Motor neuron (in vitro differentiated cells): ENCODE measurements around the gene NLGN4X. TPM values are rescaled to one million over a fixed set of nuclear protein-coding genes. Genes with fewer than 3 reads are reported as not detected.

ENCODE experiments used
- ATAC-seq, 8 experiments: fragments of 200-7000 bp; cut with Tn5 transposase; replicated peaks in 6 of 8; 2 replicates each; pipeline ENCODE4 v1.8.0; 2021; ENCODE audit warnings: mild to moderate bottlenecking in 8 of 8, moderate library complexity in 8 of 8
- H3K27ac ChIP-seq, 2 donors: fragments of 250-450 bp; sonication (Bioruptor Pico); 2 replicates each; pipeline ENCODE4 v1.9.0; 2021; ENCODE audit warnings: antibody characterized with exemption in 2 of 2, mild to moderate bottlenecking in 2 of 2, moderate library complexity in 1 of 2
- H3K4me1 ChIP-seq, 2 donors: fragments of 250-450 bp; sonication (Bioruptor Pico); replicated peaks in 1 of 2; 2 replicates each; pipeline ENCODE4 v1.6.1; 2021; ENCODE audit warnings: antibody characterized with exemption in 2 of 2, mild to moderate bottlenecking in 2 of 2, moderate library complexity in 1 of 2
- H3K4me3 ChIP-seq, 5 donors: fragments of 250-450 bp; sonication (Bioruptor Pico); 2 replicates each; pipeline ENCODE4 v1.9.0; 2021; ENCODE audit warnings: antibody characterized with exemption in 5 of 5, mild to moderate bottlenecking in 5 of 5, moderate library complexity in 4 of 5
- WGBS, 10 experiments: fragments of 450-650 bp; shearing (Covaris generic); methylation state at CpG; one replicate each; pipeline ENCODE4 v1.0.0; 2022; 5-methylcytosine and 5-hydroxymethylcytosine counted together
- in situ Hi-C, 9 experiments: fragments of 400-800 bp; cut with MboI; loops; one replicate each; pipeline ENCODE4 v1.15.0; 2021; ENCODE audit warnings: low sequenced_read_pairs in 9 of 9, low pct_unique_long_range_greater_than_20kb in 2 of 9; ENCODE audit not compliant: unreplicated experiment in 9 of 9
- total RNA-seq, 8 experiments: library from RNA; unstranded; fragments of 300-600 nt; gene quantifications; 2 replicates each; pipeline versions ENCODE4 v1.2.3 to v1.2.4, GENCODE V29; 2022

NLGN4X gene
- total RNA-seq, 8 experiments from 2014 or later, result 0.15 to 49.2 (median 20.0) TPM

DNA sequence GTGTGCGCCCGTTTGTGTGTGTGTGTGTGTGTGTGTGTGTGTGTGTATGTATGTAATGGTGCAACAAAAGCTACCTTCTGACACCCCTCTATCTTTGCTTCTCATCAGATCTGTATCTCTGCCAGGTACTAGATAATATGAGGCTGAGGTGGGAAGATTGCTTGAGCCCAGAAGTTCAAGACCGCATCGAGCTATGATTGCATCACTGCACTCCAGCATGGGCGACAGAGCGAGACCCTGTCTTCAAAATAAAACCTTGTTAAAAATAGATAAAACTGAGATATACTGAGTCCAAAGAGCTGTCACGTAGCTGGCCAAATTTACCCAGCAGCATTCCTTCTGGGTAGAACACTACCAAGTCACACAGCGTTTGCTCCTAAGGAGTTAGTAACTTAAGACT, 18.4 kb downstream of the NLGN4X start:
- in situ Hi-C loops, result no loop called here
- H3K27ac ChIP-seq, result no peak overlapping the region
- ATAC-seq, result no peak
- WGBS, 10 experiments, result 40 to 100% (median 93%) methylated on average over 1 to 6 of the region's 8 CpGs; no CpG with 5 or more reads in 2 of the 10 experiments
- H3K4me1 ChIP-seq, result no peaks in the 10 kb centered on the region
- H3K4me3 ChIP-seq, result no peak overlapping the region

DNA sequence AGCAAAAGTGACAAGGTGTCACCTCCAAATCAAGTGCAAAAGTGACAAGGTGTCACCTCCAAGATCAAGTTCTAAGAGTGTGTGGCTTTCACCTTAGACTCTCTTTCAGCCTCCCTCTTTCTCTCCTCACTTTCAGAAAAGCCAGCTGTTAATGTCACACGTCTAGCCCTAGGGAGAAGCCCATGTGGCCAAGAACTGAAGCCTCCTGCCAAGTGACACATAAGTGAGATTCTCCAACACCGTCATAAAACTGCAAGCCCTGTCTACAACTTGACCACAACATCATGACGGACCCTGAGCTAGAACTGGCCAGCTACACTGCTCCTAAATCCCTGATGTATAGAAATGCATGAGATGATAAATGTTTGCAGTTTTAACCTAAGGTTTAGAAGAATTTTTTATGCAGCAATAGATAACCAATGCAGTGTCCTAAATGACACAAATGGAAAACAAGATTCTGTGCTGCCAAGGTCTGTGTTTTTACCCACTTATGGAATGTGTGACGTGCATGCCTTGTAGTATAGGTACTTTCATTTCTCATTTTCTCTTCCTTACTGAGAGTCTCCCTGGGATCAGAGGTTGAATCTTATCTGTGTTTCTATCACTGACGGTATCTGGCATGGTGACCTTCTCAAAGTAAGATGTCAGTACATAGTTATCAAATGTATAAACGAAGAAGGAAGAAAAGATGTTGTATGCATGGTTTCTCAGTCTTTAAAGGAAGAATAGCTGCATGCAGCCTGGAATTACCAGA, 25.0 kb downstream of the NLGN4X start:
- no peak for ATAC-seq
- no peak overlapping the region for H3K4me3 ChIP-seq
- in situ Hi-C loops, result no loop called here
- 0 to 100% (median 49%) methylated on average over 1 to 5 of the region's 6 CpGs; no CpG with 5 or more reads in 4 of the 10 experiments for WGBS, 10 experiments
- no peaks in the 10 kb centered on the region for H3K4me1 ChIP-seq
- no peak overlapping the region for H3K27ac ChIP-seq

DNA sequence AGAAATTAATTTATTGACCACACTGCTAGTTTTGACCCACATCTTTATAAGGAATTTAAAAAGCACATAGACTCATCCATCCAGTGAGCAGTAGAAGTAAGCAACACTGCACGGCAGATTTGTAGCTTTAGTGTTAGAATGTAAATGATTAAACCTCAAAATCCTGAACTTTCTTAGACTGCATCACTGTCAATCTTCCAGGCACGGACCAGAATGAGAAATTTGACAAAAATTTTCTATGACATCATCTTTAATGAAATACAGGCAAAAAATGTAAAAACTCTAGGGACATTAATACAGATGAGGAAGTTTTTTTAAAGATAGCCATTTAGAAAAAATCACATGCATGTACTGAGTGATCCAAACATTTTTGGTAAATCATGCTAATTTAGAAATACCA, 29.2 kb downstream of the NLGN4X start:
- in situ Hi-C loops, result no loop called here
- no peak overlapping the region for H3K27ac ChIP-seq
- no peak overlapping the region for H3K4me3 ChIP-seq
- H3K4me1 ChIP-seq, result no peaks in the 10 kb centered on the region
- 0 to 90% (median 70%) methylated on average over 1 to 2 of the region's 2 CpGs; no CpG with 5 or more reads in 4 of the 10 experiments for WGBS, 10 experiments
- ATAC-seq, result no peak

DNA sequence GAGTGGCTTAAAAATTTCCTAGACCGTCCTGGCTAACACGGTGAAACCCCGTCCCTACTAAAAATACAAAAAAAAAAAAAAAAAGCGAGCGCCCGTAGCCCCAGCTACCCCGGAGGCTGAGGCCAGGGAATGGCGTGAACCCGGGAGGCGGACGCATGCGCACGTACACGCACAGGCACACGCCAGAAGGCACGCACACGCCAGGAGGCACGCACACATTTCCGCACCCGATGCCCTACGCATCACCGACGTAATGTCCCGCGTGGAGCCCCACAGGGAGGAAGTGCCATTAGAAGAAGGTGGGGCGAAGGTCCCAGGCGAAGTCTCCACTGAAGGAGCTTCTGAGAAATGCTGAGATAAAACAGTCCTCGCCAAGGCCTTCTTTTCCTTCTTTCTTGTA, 41.4 kb downstream of the NLGN4X start:
- 0 to 98% methylated on average over 2 to 12 of the region's 28 CpGs; no CpG with 5 or more reads in 8 of the 10 experiments for WGBS, 10 experiments
- no peak for ATAC-seq
- H3K27ac ChIP-seq, result no peak overlapping the region
- in situ Hi-C loops, result no loop called here
- H3K4me3 ChIP-seq, result no peak overlapping the region
- no peaks in the 10 kb centered on the region for H3K4me1 ChIP-seq

DNA sequence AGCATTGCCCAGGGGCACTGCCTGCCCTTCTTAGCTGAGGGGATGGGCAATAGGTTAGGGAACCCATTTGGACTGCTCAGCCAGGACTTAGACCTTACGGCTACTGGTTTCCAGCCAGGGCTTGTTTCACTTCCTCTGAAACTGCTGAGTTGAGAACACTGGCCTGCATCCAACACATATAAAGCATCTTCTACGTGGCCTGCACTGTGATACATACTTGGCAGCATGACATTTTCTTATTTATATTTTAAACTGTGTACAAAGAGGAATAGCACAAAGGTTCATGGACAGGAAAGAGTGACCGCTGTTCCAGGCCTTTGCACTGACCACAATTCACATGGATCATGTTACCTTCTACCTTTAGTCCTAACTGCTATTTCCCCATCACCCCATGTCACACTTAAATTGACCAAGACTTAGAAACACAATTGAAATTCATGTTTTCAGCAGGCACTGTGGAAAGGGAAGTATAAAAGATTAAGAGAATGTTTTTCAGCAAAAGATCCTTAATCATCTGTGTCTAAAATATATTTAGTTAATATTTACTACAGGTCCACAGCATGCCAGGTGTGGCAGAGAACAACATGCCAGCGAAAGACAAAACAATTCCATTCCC, 43.7 kb downstream of the NLGN4X start:
- H3K27ac ChIP-seq, result no peak overlapping the region
- no peaks in the 10 kb centered on the region for H3K4me1 ChIP-seq
- no peak overlapping the region for H3K4me3 ChIP-seq
- WGBS, 10 experiments, result 0 to 80% (median 49%) methylated on average over 1 to 2 of the region's 4 CpGs; no CpG with 5 or more reads in 4 of the 10 experiments
- ATAC-seq, result no peak
- in situ Hi-C loops, result no loop called here

DNA sequence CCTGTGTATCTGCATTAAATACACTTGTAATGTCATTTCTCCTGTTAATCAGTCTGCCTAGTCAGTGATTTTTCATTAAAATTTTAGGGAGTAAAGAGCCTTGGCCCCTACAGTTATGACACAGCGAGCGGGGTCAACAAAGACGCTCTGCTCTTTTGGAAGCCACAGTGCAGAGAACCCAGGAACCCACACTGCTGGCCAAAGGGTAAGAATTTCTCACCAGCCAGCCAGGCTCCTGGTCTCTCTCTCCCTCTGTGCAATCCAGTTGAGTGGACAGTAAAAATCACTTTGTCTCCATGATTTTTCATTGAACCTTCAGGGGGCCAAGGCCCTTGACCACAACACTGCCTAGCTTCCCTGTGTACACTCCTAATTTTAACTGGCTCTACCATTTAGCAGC, 52.8 kb downstream of the NLGN4X start:
- no peak overlapping the region for H3K27ac ChIP-seq

DNA sequence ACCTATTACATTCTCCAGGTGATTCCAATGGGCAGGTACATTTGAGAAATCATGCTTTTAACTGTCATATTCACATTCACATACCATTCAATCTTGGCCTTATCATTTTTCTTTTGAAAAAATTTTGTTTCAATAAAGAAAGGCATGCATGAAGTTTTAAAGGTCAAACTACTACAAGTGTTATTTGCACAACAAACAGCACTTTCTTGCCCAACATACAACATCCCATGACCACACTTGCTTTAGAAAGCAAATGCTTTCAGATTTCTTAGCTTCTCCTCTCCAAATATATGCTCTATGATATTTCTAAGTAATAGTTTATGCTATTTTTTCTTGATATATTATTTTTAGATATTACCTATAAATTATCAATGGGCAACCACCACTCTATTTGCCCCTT, 58.2 kb downstream of the NLGN4X start:
- H3K4me3 ChIP-seq, result no peak overlapping the region
- no peak overlapping the region for H3K27ac ChIP-seq
- no peaks in the 10 kb centered on the region for H3K4me1 ChIP-seq
- ATAC-seq, result no peak
- in situ Hi-C loops, result no loop called here

More for the DNA sequence above, 52.8 kb downstream of the NLGN4X start:
- Histone ChIP-seq H3K4me3 (no peak overlapping the region), H3K4me1 (no peaks in the 10 kb centered on the region)
- in situ Hi-C loops, result no loop called here
- 67 to 100% methylated on average over 2 to 3 of the region's 3 CpGs; no CpG with 5 or more reads in 8 of the 10 experiments for WGBS, 10 experiments
- ATAC-seq, result no peak

DNA sequence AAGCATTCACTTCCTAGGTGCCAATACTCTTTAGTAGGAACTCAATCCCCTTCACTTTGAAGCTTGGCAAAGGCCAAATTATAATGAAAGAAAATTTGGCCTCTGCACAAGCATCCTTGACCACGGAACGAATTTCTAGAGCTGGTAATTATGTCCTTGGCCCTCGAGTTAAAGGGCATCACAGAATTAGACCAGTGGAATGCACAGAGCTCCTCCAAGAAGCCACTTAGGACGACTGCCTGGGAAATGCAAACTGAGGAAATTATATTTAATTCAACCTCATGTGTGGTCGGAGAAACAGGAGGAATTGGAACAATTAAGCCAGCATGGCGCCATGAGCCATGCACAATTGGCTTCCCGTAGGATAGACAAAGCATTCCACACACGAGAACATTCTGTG, 59.3 kb downstream of the NLGN4X start:
- 60 to 100% (median 89%) methylated on average over 1 to 8 of the region's 8 CpGs; no CpG with 5 or more reads in 5 of the 10 experiments for WGBS, 10 experiments
- Histone ChIP-seq H3K27ac (no peak overlapping the region), H3K4me1 (no peaks in the 10 kb centered on the region), H3K4me3 (no peak overlapping the region)
- in situ Hi-C loops, result no loop called here
- ATAC-seq, result no peak

DNA sequence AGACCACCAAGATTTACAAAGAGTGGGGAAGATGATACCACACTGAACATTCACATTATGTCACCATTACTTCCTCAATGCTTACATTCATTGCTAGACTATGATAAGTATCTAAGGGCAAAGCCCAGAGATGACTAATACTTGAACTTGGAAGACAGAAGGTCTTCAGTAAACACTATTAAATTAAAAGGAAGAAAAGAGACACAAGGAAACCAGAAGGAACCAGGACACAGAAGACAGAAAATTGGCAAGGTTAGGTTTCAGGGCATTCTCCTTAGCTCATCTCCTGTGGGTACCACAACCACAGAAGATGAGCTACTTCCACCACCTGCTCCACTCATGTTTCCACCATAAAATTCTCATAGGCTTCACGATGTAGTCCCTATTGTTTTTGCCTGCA, 64.9 kb downstream of the NLGN4X start:
- WGBS, 10 experiments, result 88% methylated on average over 1 of the region's 1 CpG; no CpG with 5 or more reads in 9 of the 10 experiments
- H3K4me1 ChIP-seq, result no peaks in the 10 kb centered on the region
- H3K27ac ChIP-seq, result no peak overlapping the region
- in situ Hi-C loops, result no loop called here
- no peak overlapping the region for H3K4me3 ChIP-seq
- no peak for ATAC-seq

DNA sequence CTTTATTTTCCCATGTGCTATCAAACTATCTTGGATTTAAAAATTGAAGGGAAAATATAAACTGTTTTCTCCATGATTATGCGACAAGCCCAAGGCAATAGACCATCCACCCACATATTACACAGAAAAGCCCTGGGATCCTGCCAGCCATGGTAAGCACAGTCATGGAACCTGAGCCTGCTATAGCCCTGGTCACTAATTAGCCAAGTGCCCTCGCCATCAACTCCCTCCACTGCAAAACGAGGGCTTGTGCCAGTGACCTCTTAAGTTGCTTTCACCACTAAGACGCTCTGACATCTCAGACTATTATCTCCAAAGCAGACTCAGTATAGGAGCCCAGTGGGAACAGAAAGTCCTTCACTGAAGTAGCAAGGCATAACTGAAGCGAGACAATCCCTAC, 69.2 kb downstream of the NLGN4X start:
- Histone ChIP-seq H3K27ac (peak overlapping the region in 1 of 2 donors; percentile 44), H3K4me1 (no peaks in the 10 kb centered on the region), H3K4me3 (no peak overlapping the region)
- WGBS, 10 experiments, result 24 to 100% (median 87%) methylated on average over 1 to 5 of the region's 5 CpGs; no CpG with 5 or more reads in 7 of the 10 experiments
- in situ Hi-C loops, result no loop called here
- ATAC-seq, result peak in 1 of 8 experiments; percentile 16

DNA sequence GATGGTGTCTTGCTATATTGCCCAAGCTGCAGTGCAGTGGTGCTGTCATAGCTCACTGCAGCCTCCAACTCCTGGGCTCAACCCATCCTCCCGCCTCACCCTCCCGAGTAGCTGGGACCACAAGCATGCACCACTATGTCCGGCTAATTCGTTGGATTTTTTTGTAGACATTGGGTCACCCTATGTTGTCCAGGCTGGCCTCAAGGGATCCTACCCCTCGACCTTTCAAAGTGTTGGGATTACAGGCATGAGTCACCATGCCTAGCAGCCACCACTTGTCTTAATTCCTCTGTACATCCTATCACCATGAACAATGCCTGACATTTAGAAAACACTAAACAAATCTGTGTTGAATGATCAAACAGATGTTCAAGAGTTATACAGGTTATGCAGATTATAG, 76.7 kb downstream of the NLGN4X start:
- Histone ChIP-seq H3K4me3 (no peak overlapping the region), H3K27ac (no peak overlapping the region), H3K4me1 (peaks cover 6 to 10% of the 10 kb centered on the region in 2 donors)
- 20 to 100% (median 81%) methylated on average over 2 to 5 of the region's 5 CpGs; no CpG with 5 or more reads in 7 of the 10 experiments for WGBS, 10 experiments
- in situ Hi-C loops, result no loop called here
- ATAC-seq, result no peak

DNA sequence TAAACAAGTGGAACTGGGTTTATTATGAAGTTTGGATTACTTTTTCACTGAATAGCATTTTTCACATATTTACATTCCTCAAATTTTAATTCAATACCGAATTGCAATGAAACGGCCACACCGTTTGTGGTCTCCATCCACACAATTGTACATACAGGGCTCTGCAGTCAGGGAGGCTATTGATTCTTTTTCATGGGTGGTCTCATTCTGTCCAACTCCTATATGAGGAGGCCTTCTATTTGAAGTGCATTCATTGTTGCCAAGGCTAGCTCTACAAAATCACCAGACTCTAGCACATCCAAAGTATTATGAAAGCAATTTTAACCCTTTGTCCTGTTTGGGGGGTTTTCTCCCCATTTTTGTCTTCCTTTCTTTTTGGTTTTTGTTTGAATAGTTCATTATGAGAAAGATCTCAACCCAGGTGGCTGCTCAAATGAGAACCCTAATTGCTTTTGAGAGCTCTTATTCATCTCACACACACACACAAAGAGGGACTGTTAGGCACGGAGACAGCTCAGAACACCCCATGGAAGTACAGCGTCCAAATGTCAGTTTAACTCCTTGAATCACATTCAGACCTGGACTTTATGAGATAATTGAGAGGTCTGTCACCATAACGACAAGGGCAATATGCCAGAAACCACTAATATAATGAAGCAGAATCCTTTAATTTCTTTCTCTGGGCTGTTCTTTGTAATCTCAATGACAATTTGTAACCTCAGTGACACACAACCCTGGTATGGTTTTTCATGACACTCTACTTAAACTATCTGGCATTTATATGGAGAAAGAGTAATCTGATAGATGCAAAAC, 79.4 kb downstream of the NLGN4X start:
- in situ Hi-C loops, result no loop called here
- ATAC-seq, result peak in 5 of 8 experiments; percentile 68 to 93 (median 82)
- 14 to 51% (median 20%) methylated on average over 1 to 4 of the region's 6 CpGs; no CpG with 5 or more reads in 5 of the 10 experiments for WGBS, 10 experiments

DNA sequence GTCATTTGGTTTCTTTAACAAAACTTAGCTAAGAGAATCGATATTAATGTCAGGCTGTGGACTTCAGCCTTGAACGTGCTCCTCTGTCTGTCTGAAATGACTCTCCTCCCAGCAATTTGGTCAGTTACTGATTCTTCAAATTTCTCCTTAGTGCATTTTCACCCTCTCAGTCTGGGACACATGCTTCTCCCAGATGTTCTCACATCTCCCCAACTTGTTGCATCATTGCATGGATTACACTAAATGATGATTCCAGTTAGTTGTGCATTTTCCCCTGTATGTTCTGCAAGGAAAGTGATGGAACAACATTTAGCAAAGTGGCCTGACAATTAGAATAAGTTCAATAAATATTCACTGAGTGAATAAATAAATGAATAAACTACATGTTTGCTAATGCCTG, 94.4 kb downstream of the NLGN4X start:
- Histone ChIP-seq H3K4me1 (no peaks in the 10 kb centered on the region), H3K4me3 (no peak overlapping the region), H3K27ac (no peak overlapping the region)
- WGBS, 10 experiments, result 0 to 87% methylated on average over 1 to 2 of the region's 2 CpGs; no CpG with 5 or more reads in 8 of the 10 experiments
- in situ Hi-C loops, result no loop called here
- peak in 2 of 8 experiments; percentile 32 to 91 for ATAC-seq

More for the DNA sequence above, 79.4 kb downstream of the NLGN4X start:
- Histone ChIP-seq H3K4me1 (peaks cover 6 to 10% of the 10 kb centered on the region in 2 donors), H3K4me3 (no peak overlapping the region), H3K27ac (peak overlapping the region in 1 of 2 donors; percentile 49)
